ENCODE measurements around the gene LHFPL4.
A peak's percentile ranks its signal among the peaks of the same experiment; 100 is the strongest.
"Not testable (repeated sequence)": the region's sequence is repeated elsewhere in the genome, so short reads cannot be mapped to it uniquely, and the experiment has no call there.

The LHFPL4 gene

DNA sequence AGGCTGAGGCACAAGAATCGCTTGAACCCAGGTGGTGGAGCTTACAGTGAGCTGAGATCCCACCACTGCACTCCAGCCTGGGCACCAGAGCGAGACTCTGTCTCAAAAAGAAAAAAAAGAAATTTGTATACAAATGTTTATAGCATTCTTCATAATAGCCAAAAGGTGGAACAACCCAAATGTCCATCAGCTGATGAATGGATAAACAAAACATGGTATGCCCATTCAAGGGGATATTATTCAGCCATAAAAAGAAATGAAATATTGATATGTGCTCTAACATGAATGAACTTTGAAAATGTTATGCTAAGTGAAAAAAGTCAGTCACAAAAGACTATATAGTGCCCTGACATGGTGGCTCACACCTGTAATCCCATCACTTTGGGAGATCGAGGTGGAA is 11.4 kb downstream of the LHFPL4 start:
- no peak for DNase-seq (ENCODE audit: low read depth in 2 of 3, low spot score in 1 of 3)

GRCh38 chr3:9536212-9536611 is 17.4 kb downstream of the LHFPL4 start:
- no peak for DNase-seq (ENCODE audit: low read depth in 2 of 3, low spot score in 1 of 3)

GRCh38 chr3:9534429-9534828 is 19.2 kb downstream of the LHFPL4 start:
- DNase-seq (ENCODE audit: low read depth in 2 of 3, low spot score in 1 of 3), result no peak

DNA sequence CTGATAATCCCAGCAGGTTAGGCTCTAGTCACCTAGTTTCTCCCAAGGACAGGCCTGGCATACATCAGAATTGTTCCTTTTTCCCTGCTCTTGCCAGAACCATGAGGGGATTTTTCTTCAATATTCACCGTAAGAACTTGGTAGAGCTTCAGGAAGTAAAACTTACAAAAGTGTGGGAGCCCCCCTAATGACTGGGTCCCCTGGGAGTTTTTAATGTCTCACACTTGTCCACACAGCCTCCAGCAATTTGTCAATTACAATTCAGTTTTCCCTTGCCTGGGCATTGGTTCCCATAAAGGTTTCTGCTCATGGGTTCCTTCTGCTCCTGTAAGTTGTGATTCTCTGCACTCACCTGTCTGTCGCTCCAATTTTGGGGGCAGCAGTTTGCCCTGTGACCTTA is 28.5 kb downstream of the LHFPL4 start:
- DNase-seq (ENCODE audit: low read depth in 2 of 3, low spot score in 1 of 3), result no peak

DNA sequence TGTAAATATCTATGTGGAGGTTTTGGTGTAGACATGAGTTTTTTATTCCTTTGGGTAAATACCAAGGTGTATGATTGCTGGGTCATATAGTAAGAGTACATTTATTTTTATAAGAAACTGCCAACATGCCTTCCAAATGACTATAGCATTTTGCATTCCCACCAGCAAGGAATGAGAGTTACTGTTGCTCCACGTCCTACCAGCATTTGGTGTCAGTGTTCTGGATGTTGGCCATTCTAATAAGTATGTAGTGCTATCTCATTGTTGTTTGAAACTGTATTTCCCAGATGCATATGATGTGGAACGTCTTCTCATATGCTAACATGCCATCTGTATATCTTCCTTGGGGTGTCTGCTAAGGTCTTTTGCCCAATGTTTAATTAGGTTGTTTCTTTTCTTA is 38.7 kb downstream of the LHFPL4 start:
- DNase-seq (ENCODE audit: low read depth in 2 of 3, low spot score in 1 of 3), result no peak

- no peak for DNase-seq (ENCODE audit: low read depth in 2 of 3, low spot score in 1 of 3)
Observed at GRCh38 chr3:9514306-9514705, 39.3 kb downstream of the LHFPL4 start.

DNA sequence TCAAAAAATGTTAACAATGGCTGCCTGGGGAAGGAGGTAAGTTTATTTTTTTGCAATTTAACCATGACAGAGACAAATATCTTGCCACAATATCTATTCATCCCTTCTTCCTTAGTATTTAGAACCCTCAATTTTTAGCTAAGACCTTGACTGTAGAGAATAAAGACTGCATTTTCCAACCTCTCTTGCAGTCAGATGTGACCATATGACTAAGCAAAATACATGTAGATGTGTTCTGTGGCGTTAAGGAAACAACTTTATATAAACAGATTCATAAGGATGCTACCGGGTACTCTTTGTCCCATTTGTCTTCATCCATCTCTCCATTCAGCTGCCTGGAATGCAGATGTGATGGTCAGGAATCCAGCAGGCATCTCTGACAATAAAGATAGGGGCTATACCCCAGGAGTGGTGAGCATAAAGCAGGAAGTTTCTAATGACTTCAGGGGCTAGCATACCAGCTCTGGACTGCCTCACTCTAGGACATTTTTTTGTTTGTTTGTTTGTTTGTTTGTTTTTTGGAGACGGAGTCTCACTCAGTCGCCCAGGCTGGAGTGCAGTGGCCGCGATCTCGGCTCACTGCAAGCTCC is 41.1 kb downstream of the LHFPL4 start:
- DNase-seq (ENCODE audit: low read depth in 2 of 3, low spot score in 1 of 3), result no peak

GRCh38 chr3:9508781-9509180 is 44.8 kb downstream of the LHFPL4 start:
- DNase-seq (ENCODE audit: low read depth in 2 of 3, low spot score in 1 of 3), result no peak

DNA sequence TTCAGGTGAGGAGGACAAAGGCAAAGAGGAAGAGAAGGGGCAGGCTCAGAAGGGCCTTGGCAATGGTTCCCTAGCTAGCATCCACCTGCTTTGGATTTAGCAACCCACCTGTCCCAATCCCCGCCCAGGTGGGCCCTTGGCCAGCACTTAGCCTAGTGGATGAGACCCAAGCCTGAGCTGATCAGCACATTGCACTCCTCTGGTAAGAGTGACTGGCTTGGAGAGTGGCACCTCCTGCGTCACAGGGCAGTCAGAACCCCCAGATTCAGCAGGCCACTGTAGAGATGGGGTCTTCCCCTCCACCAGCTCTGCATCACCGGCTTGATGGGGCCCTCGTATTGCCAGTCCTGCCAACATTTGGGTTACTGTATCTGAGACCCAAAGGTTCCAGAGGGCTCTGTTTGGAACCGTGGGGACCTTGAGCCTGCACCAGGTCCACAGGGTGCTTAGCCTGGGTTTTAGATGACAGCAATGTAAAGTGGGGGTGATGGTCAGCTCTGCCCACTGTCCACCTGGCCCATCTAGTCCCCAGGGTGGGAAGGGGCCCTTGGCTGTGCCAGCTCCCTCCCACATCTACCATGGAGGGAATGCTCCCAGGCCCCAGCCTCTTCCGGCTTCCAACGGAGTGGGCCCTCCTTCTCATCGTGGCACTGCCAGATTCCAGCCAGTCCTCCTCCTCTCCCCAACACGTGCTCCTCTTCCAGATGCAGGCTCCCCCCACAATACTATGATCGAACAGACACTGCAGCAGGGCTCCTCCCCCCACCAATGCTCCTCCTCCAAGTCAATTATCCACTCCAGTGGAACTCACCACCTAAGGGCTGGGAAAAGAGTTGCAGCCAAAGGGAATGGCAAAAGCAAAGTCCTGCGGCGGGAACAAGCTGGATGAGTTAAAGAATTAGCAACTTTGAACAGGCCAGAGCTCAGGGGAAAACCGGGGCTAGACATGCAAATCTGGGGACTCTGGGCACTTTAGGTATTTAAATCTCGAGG is 45.7 kb downstream of the LHFPL4 start:
- no peak for DNase-seq (ENCODE audit: low read depth in 2 of 3, low spot score in 1 of 3)

GRCh38 chr3:9503283-9503682 is 50.3 kb downstream of the LHFPL4 start:
- DNase-seq (ENCODE audit: low read depth in 2 of 3, low spot score in 1 of 3), result peak; percentile 50 to 80 (median 53)

DNA sequence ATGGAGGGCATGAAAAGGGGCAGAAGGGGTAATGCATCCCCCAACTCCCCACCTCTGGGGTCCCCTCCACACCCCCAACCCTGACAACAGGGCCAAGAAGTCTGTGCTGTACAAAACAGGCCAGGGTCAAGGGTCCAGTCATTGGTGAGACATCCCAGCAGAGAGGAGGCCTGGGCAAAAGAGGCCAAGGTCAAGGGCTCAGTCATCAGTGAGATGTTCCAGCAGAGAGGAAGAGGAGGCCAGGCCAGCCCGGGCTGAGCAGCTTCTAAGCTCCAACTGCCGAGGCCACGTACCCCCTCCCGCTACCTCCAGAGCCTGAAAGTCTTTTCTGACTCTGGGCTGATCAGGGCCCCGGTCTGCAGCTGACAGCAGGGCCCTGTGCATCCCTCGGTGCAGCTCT is 52.4 kb downstream of the LHFPL4 start:
- DNase-seq (ENCODE audit: low read depth in 2 of 3, low spot score in 1 of 3), result no peak

DNA sequence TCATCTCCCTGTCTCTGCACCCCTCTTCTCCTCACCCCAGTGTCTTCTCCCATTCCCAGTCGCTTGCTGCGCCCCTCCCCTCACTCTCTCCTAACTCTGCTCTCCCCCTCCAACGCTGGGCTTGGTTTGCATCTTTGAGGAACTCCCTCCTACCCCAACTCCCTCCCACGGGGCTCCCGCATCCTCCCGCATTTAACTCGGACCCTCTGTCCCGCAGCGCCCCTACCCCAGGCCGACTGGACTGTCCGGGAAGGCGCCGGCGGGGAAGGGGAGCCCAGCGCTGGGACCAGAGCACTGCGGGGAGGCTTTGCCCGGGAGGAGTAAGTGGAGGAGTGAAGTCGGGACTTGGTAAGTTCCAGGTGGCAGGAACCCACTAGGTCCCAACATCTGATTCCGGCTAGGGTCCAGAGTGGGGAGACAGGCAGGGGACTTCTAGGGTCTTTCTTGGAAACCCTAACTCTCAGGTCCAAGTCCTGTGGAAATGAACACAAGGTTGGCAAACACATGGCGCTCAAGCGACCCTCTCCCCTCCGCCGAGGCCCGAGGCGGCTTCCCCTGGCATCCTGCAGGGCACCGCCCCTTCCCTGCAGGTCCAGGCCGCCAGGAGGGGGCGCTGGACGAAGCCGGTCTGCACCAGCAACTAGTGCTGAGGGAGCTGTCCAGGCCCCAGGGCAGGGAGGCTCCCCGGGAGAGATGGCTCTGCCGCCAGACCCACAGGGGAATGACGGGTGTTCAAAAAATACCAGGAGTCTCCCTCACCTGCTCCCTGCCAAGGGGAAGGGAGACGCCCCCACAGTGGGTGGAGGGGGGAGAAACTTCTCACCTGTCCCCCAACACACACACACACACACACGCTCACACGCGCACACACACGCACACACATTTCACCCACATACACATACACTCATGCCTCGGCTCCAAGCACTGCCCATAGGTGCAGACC is 53.2 kb downstream of the LHFPL4 start:
- DNase-seq (ENCODE audit: low read depth in 2 of 3, low spot score in 1 of 3), result peak; percentile 61 to 71 (median 66)

GRCh38 chr3:9499455-9500107 is 54.0 kb downstream of the LHFPL4 start:
- no peak for DNase-seq (ENCODE audit: low read depth in 2 of 3, low spot score in 1 of 3)

GRCh38 chr3:9498781-9499180 is 54.8 kb downstream of the LHFPL4 start:
- DNase-seq (ENCODE audit: low read depth in 2 of 3, low spot score in 1 of 3), result no peak

- no peak for DNase-seq (ENCODE audit: low read depth in 2 of 3, low spot score in 1 of 3)
Observed at GRCh38 chr3:9497821-9498565, 55.6 kb downstream of the LHFPL4 start.

DNA sequence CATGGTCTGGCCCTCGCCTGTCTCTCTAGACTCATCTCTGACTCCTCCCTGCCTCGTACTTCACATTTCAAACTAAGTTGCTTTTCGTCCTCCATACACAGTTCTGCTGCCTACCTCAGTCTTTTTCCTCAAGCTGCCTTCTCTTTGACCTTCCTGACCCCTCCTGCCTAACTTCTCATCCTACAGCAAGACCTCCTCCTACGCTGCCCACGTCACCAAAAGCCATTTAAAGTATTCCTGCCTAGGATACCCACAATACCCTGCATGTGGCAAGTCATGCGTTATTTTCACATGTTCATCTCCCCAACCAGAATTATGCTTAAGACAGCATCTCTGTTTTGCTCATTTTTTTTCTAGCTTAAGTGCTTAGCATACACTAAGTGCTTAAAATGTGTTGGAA is 56.7 kb downstream of the LHFPL4 start:
- no peak for DNase-seq (ENCODE audit: low read depth in 2 of 3, low spot score in 1 of 3)

DNA sequence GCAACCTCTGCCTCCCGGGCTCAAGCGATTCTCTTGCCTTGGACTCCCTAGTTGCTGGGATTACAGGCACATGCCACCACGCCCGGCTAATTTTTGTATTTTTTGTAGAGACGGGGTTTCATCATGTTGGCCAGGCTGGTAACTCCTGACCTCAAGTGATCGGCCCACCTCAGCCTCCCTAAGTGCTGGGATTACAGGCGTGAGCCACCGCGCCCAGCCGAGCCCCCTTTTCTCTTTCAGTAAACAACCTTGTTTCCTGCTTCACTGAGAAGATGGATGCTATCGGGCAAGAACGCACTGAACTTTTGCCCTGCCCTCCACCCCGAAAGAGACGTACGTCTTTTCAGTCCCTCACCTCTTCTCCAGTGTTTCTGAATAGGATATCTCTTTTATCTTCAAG is 59.6 kb downstream of the LHFPL4 start:
- not testable (repeated sequence) for DNase-seq (ENCODE audit: low read depth in 2 of 3, low spot score in 1 of 3)

- no peak for DNase-seq (ENCODE audit: low read depth in 2 of 3, low spot score in 1 of 3)
Observed at GRCh38 chr3:9491506-9491905, 62.1 kb downstream of the LHFPL4 start.

GRCh38 chr3:9485248-9485647 is 68.4 kb downstream of the LHFPL4 start:
- no peak for DNase-seq (ENCODE audit: low read depth in 2 of 3, low spot score in 1 of 3)

GRCh38 chr3:9480265-9480664 is 73.4 kb downstream of the LHFPL4 start:
- no peak for DNase-seq (ENCODE audit: low read depth in 2 of 3, low spot score in 1 of 3)

Data from stimulated activated CD4-positive, alpha-beta T cell treated with anti-CD3 and anti-CD28 coated beads, Interleukin-12 subunit alpha, Interleukin-12 subunit beta, amount 100 ng/mL, for 48 hours (primary cell).